H1 (cell line): ENCODE results near the gene CREBZF. TPM values are rescaled to one million over a fixed set of nuclear protein-coding genes. Genes with fewer than 3 reads are reported as not detected.

ENCODE experiments used
- CTCF ChIA-PET: fragments of 300-600 bp; sonication (Branson Sonifier 250); formaldehyde crosslinking; loops from one replicate; lab custom pipeline; 2021; ENCODE audit not compliant: partially characterized antibody; lab: Charles Lee
- POLR2A ChIA-PET: fragments of 300-600 bp; sonication (Branson Sonifier 250); formaldehyde crosslinking; loops from one replicate; lab custom pipeline; 2021; ENCODE audit warnings: inconsistent platforms; ENCODE audit not compliant: partially characterized antibody; lab: Charles Lee
- DNase-seq, 2 experiments: peaks; one replicate each; pipeline versions ENCODE4 v3.0.0 to v3.0.0-alpha.2; 2010 to 2022; ENCODE audit warnings: low spot score in 2 of 2, low read depth in 1 of 2, mixed read lengths in 1 of 2
- FAIRE-seq: peaks from 2 replicates; lab custom pipeline; 2011; peaks lifted over from hg19 to GRCh38; lab: Jason Lieb, UNC
- H2AFZ ChIP-seq: 2 replicates; pipeline ENCODE4 v1.8.1; 2012; ENCODE audit warnings: low read length, inconsistent platforms
- H2AK5ac ChIP-seq: 2 replicates; pipeline ENCODE4 v1.6.1; 2013; ENCODE audit warnings: low read depth, low read length
- H2BK120ac ChIP-seq: replicated peaks from 2 replicates; pipeline ENCODE3; 2013; ENCODE audit warnings: low read depth, low read length, inconsistent platforms
- H2BK12ac ChIP-seq: 2 replicates; pipeline ENCODE4 v1.6.1; 2013; ENCODE audit warnings: low read depth, low read length
- H2BK15ac ChIP-seq: 2 replicates; pipeline ENCODE4 v1.6.1; 2013; ENCODE audit warnings: low read length
- H2BK20ac ChIP-seq: 2 replicates; pipeline ENCODE4 v1.6.1; 2013; ENCODE audit warnings: low read length
- H2BK5ac ChIP-seq: 2 replicates; pipeline ENCODE4 v1.6.1; 2013; ENCODE audit warnings: low read depth, low read length
- H3K14ac ChIP-seq: 2 replicates; pipeline ENCODE4 v1.6.1; 2013; ENCODE audit warnings: inconsistent platforms; ENCODE audit not compliant: insufficient read length
- H3K18ac ChIP-seq: 2 replicates; pipeline ENCODE4 v1.6.1; 2013; ENCODE audit warnings: low read length; ENCODE audit errors: extremely low read depth
- H3K23ac ChIP-seq: 2 replicates; pipeline ENCODE4 v1.6.1; 2013; ENCODE audit warnings: inconsistent platforms; ENCODE audit not compliant: insufficient read length
- H3K23me2 ChIP-seq: 2 replicates; pipeline ENCODE4 v1.6.1; 2013; ENCODE audit warnings: low read depth, low read length
- H3K27ac ChIP-seq: 2 replicates; pipeline ENCODE4 v1.6.1; 2011; ENCODE audit warnings: low read depth, low read length, inconsistent platforms
- H3K27me3 ChIP-seq, 4 experiments: replicated peaks in 1 of 4; 1 replicate in 1 of 4; 2 replicates in 3 of 4; pipeline versions ENCODE4 v1.6.1 to v1.8.1; 2011 to 2013; ENCODE audit warnings: low read length in 3 of 4, mild to moderate bottlenecking in 3 of 4, inconsistent platforms in 2 of 4, mixed read lengths in 2 of 4, moderate library complexity in 1 of 4; ENCODE audit not compliant: control insufficient read depth in 3 of 4, insufficient read depth in 3 of 4; ENCODE audit errors: extremely low read depth in 1 of 4
- H3K36me3 ChIP-seq, 4 experiments: 2 replicates each; pipeline versions ENCODE4 v1.6.1 to v1.8.1; 2011 to 2013; ENCODE audit warnings: mild to moderate bottlenecking in 4 of 4, low read length in 3 of 4, moderate library complexity in 2 of 4, control low read depth in 1 of 4, inconsistent platforms in 1 of 4; ENCODE audit not compliant: insufficient read depth in 4 of 4, control insufficient read depth in 2 of 4
- H3K4ac ChIP-seq: replicated peaks from 2 replicates; pipeline ENCODE3; 2013; ENCODE audit warnings: low read length, low read depth, mixed read lengths, inconsistent platforms; ENCODE audit not compliant: insufficient read length
- H3K4me1 ChIP-seq, 4 experiments: replicated peaks in 1 of 4; 1 replicate in 1 of 4; 2 replicates in 3 of 4; pipeline versions ENCODE4 v1.6.1 to v1.8.1; 2011 to 2013; ENCODE audit warnings: low read length in 3 of 4, inconsistent platforms in 2 of 4, mixed read lengths in 1 of 4; ENCODE audit not compliant: insufficient read depth in 4 of 4, control insufficient read depth in 3 of 4
- H3K4me2 ChIP-seq, 2 experiments: 2 replicates each; pipeline versions ENCODE4 v1.6.1 to v1.8.1; 2011 to 2013; ENCODE audit warnings: low read depth in 2 of 2, low read length in 2 of 2, control low read depth in 1 of 2, inconsistent platforms in 1 of 2, mild to moderate bottlenecking in 1 of 2; ENCODE audit not compliant: insufficient read depth in 1 of 2
- H3K4me3 ChIP-seq, 4 experiments: fragments of 200-600, 300-600 bp in 1 of 4; sonication (generic), shearing (Covaris generic), sonication (Bioruptor Twin) in 1 of 4; 2 replicates each; pipeline versions ENCODE4 v1.5.1 to v1.8.1; 2011 to 2016; ENCODE audit warnings: low read length in 4 of 4, low read depth in 3 of 4, control low read depth in 2 of 4, inconsistent platforms in 2 of 4, mild to moderate bottlenecking in 2 of 4, mixed read lengths in 1 of 4, moderate library complexity in 1 of 4; ENCODE audit not compliant: insufficient read depth in 2 of 4; ENCODE audit errors: extremely low read depth in 1 of 4
- H3K56ac ChIP-seq: replicated peaks from 2 replicates; pipeline ENCODE3; 2013; ENCODE audit warnings: low read depth, mild to moderate bottlenecking, mixed read lengths, low read length, inconsistent platforms; ENCODE audit not compliant: insufficient read length
- H3K79me1 ChIP-seq: 2 replicates; pipeline ENCODE4 v1.6.1; 2013; ENCODE audit warnings: low read depth, low read length, control low read depth
- H3K79me2 ChIP-seq, 2 experiments: 2 replicates each; pipeline versions ENCODE4 v1.6.1 to v1.8.1; 2012 to 2013; ENCODE audit warnings: low read length in 2 of 2, mild to moderate bottlenecking in 2 of 2, inconsistent platforms in 1 of 2; ENCODE audit not compliant: insufficient read depth in 2 of 2, control insufficient read depth in 1 of 2
- H3K9ac ChIP-seq, 4 experiments: replicated peaks in 1 of 4; 1 replicate in 1 of 4; 2 replicates in 3 of 4; pipeline versions ENCODE4 v1.6.1 to v1.8.1; 2011 to 2013; ENCODE audit warnings: low read depth in 3 of 4, low read length in 3 of 4, control low read depth in 2 of 4, mild to moderate bottlenecking in 2 of 4, moderate library complexity in 2 of 4, inconsistent platforms in 1 of 4; ENCODE audit errors: extremely low read depth in 1 of 4
- H3K9me3 ChIP-seq, 2 experiments: 2 replicates each; pipeline versions ENCODE4 v1.6.1 to v1.8.1; 2012 to 2013; ENCODE audit warnings: mild to moderate bottlenecking in 2 of 2, moderate library complexity in 2 of 2, control low read depth in 1 of 2, inconsistent platforms in 1 of 2, low read depth in 1 of 2, low read length in 1 of 2, mixed read lengths in 1 of 2; ENCODE audit not compliant: insufficient read depth in 2 of 2
- H4K20me1 ChIP-seq, 2 experiments: replicated peaks in 1 of 2; 2 replicates each; pipeline versions ENCODE3 to v1.8.1; 2011 to 2013; ENCODE audit warnings: inconsistent platforms in 2 of 2, low read length in 2 of 2, mild to moderate bottlenecking in 1 of 2; ENCODE audit not compliant: insufficient read depth in 2 of 2, control insufficient read depth in 1 of 2
- H4K5ac ChIP-seq: 2 replicates; pipeline ENCODE4 v1.6.1; 2013; ENCODE audit warnings: low read length, low read depth, mixed read lengths, inconsistent platforms; ENCODE audit not compliant: insufficient read length
- H4K8ac ChIP-seq: 2 replicates; pipeline ENCODE4 v1.8.0; 2013; ENCODE audit warnings: mild to moderate bottlenecking, moderate library complexity, low read length, inconsistent platforms; ENCODE audit not compliant: insufficient read depth; ENCODE audit errors: extremely low read depth
- H4K91ac ChIP-seq: replicated peaks from 2 replicates; pipeline ENCODE3; 2013; ENCODE audit warnings: low read length, mixed read lengths, inconsistent platforms; ENCODE audit not compliant: insufficient read length
- EP300 ChIP-seq, 2 experiments: IDR thresholded peaks; 1 replicate in 1 of 2; 2 replicates in 1 of 2; pipeline ENCODE4 v1.6.1; 2011 to 2012; ENCODE audit warnings: low read depth in 2 of 2, low read length in 2 of 2, mild to moderate bottlenecking in 2 of 2, borderline replicate concordance in 1 of 2, inconsistent platforms in 1 of 2, moderate library complexity in 1 of 2
- RBBP5 ChIP-seq: IDR thresholded peaks from 2 replicates; pipeline ENCODE4 v1.7.1; 2012; ENCODE audit warnings: low read depth, mild to moderate bottlenecking, inconsistent platforms, low read length, moderate library complexity, borderline replicate concordance
- RFX5 ChIP-seq: IDR thresholded peaks from 2 replicates; pipeline ENCODE4 v1.6.1; 2011; ENCODE audit warnings: low read depth, low read length, improper control_type of control experiment, borderline replicate concordance
- RXRA ChIP-seq: IDR thresholded peaks from 2 replicates; pipeline ENCODE4 v1.6.1; 2011; ENCODE audit warnings: low read depth, mild to moderate bottlenecking, low read length, moderate library complexity; ENCODE audit not compliant: insufficient read depth
- SP4 ChIP-seq: IDR thresholded peaks from 2 replicates; pipeline ENCODE4 v1.6.1; 2012; ENCODE audit warnings: low read length, inconsistent platforms
- WGBS, 2 experiments: shearing (Covaris generic) in 1 of 2; methylation state at CpG; one replicate each; pipeline versions ENCODE4 v1.1.6 to v1.1.7; 2013 to 2015; ENCODE audit warnings: low lambda C conversion rate in 2 of 2, mixed read lengths in 2 of 2, inconsistent platforms in 1 of 2, low coverage in 1 of 2, missing lambda C conversion rate in 1 of 2; ENCODE audit not compliant: insufficient replicate concordance in 2 of 2, insufficient coverage in 1 of 2, insufficient read length in 1 of 2; ENCODE audit errors: extremely low coverage in 1 of 2, missing lambda C conversion rate in 1 of 2; 5-methylcytosine and 5-hydroxymethylcytosine counted together
- polyA plus RNA-seq, 7 experiments: library from polyadenylated mRNA; depleted of rRNA in 3 of 7; stranded (reverse) in 5 of 7; unstranded in 2 of 7; fragments of >200 nt in 5 of 7; fragments of 200-250 nt in 2 of 7; gene quantifications; 1 replicate in 5 of 7; 2 replicates in 1 of 7; 4 replicates in 1 of 7; pipeline versions ENCODE4 v1.2.1 to v1.2.3, GENCODE V29; 2011 to 2013; ENCODE audit warnings: missing spikeins in 2 of 7, mixed read lengths in 2 of 7
- total RNA-seq: library from RNA; stranded (reverse); fragmentation: NEBNext Ultra II Directional; extraction: Animal tissue kit (Norgen Biotek cat#: 25700); gene quantifications from 2 replicates; pipeline ENCODE4 v1.2.1, GENCODE V29; 2021

CREBZF gene
- total and polyA plus RNA-seq, 2 of the 8 experiments (the other 6 are each of a cell fraction or from before 2014, with no cell fraction given), result 15.4 to 44.9 TPM

DNA sequence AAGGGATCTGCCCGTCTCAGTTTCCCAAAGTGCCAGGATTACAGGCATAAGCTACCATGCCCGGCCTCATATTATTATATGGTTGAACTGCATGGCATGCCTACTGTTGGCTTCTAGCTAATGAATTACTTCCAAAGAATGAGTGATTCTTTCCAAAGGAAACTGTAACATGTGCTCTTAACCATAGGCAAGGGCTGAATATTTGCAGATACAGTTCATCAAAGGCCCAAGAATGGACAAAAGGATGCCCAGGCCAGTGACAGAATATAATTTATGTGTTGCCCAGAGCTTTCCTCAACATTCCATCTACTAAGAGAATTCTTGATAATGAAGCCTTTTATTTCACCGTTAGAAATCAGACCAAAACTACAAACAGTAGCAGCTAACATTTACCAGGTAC is 48.0 kb upstream of the CREBZF start:
- no peak overlapping the region for H3K4me3 ChIP-seq
- H3K27ac ChIP-seq, result no peak overlapping the region
- H2BK5ac ChIP-seq, result no peak overlapping the region
- H2BK12ac ChIP-seq, result no peak overlapping the region
- no peak overlapping the region for H4K5ac ChIP-seq
- DNase-seq (no peak), FAIRE-seq (no peak)
- no peak overlapping the region for H2AFZ ChIP-seq
- H2BK120ac ChIP-seq, result no peak overlapping the region
- no peak overlapping the region for H3K4me2 ChIP-seq
- ChIA-PET CTCF (interaction anchor here (0.7 to 1.7 kb wide), 3 partner anchors 12 to 114 kb away, joined by 3 to 7 read pairs (median 3); no protein-coding TSS in a partner anchor), POLR2A (interaction anchor here (1.1 to 1.7 kb wide), 3 partner anchors 48 to 142 kb away, joined by 3 to 8 read pairs (median 6); partner anchors contain the start of genes CCDC83 and CREBZF)
- H3K4me1 ChIP-seq, result peaks cover 0 to 3% (median 0%) of the 10 kb centered on the region in 4 experiments; a peak in 2 of 7 replicates
- H4K91ac ChIP-seq, result no peak overlapping the region
- H3K56ac ChIP-seq, result no peak overlapping the region
- no peak overlapping the region for H3K14ac ChIP-seq
- 92% methylated on average over 3 of the region's 3 CpGs; no CpG with 5 or more reads in 1 of the 2 experiments for WGBS, 2 experiments
- H4K8ac ChIP-seq, result no peak overlapping the region
- H3K23ac ChIP-seq, result no peak overlapping the region
- TF ChIP-seq EP300 (IDR thresholded peaks at IDR 0.05; ENCODE audit: borderline replicate concordance in 1 of 2, low read depth in 2 of 2, low read length in 2 of 2) (no peak), RXRA (no peak), RBBP5 (no peak), SP4 (no peak), RFX5 (no peak)
- no peak overlapping the region for H2AK5ac ChIP-seq
- no peak overlapping the region for H3K18ac ChIP-seq
- H3K36me3 ChIP-seq, result no peaks in the 10 kb centered on the region
- no peaks in the 10 kb centered on the region for H3K79me1 ChIP-seq
- H2BK15ac ChIP-seq, result no peak overlapping the region
- H4K20me1 ChIP-seq, result no peaks in the 10 kb centered on the region
- no peaks in the 10 kb centered on the region; the same call in 1 of the 2 replicates for H3K23me2 ChIP-seq
- H3K9me3 ChIP-seq, result no peaks in the 10 kb centered on the region
- H2BK20ac ChIP-seq, result no peak overlapping the region
- H3K79me2 ChIP-seq, result no peaks in the 10 kb centered on the region
- H3K4ac ChIP-seq, result no peak overlapping the region
- H3K27me3 ChIP-seq, result no peaks in the 10 kb centered on the region
- H3K9ac ChIP-seq, result no peak overlapping the region
